Epithelial cell of proximal tubule (primary cell): Measurements from ENCODE around the gene DOCK10. TPM values are rescaled to one million over a fixed set of nuclear protein-coding genes. Genes with fewer than 3 reads are reported as not detected.

Experiments
- DNase-seq: peaks from one replicate; pipeline ENCODE4 v3.0.0-alpha.2; 2011; ENCODE audit warnings: low read depth
- H3K4me3 ChIP-seq: 2 replicates; pipeline ENCODE4 v1.5.1; 2011; ENCODE audit warnings: low read depth, mild to moderate bottlenecking, low read length
- total RNA-seq: library from RNA; depleted of rRNA; stranded (reverse); fragments of >200 nt; gene quantifications from 2 replicates; pipeline ENCODE4 v1.2.3, GENCODE V29; 2015
- TF ChIP-seq, protein P1 (sequence below): conservative IDR thresholded peaks from 2 replicates; pipeline ENCODE4 v1.5.1; 2012; ENCODE audit warnings: low read depth, mild to moderate bottlenecking, low read length

Gene DOCK10
- total RNA-seq, 1 donor from 2014 or later = 2.1 TPM

DNA sequence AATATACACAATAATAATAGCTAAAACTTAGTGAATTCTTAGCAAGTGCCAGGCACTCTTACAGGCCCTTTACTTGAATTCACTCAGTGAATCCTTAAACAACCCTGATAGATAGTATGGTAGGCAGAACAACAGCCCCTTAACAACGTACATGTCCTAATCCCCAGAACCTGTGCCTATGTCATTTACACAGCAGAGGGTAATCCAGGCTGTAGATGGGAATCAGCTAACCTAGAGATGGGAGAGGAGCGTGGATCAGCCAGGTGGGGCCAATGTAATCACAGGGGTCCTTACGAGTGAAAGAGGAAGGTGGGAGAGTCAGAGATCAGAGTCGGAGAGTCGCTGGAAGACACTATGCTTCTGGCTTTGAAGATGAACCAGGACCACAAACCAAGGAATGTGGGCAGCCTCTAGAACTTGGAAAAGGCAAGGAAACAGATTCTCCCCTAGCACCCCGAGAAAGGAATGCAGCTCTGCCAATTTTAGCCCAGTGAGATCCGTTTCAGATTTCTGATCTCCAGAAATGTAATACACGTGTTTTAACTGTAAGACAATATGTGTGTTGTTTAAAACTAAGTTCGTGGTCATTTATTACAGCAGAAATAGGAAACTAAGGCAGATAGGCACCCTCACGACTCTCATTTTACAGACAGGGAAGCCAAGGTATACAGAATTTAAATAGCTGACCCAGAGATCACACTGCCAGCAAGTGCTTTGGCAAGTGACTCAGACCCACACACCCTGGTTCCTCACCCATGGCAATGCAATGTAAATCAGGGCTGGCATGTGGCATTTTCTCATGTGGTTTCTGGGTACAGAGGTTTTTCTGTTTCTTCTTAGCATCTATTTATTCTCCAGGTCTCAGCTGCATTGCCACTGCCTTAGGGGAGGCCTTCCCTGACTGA lies 68.9 kb downstream of the DOCK10 start:
- TF ChIP-seq, protein P1, sequence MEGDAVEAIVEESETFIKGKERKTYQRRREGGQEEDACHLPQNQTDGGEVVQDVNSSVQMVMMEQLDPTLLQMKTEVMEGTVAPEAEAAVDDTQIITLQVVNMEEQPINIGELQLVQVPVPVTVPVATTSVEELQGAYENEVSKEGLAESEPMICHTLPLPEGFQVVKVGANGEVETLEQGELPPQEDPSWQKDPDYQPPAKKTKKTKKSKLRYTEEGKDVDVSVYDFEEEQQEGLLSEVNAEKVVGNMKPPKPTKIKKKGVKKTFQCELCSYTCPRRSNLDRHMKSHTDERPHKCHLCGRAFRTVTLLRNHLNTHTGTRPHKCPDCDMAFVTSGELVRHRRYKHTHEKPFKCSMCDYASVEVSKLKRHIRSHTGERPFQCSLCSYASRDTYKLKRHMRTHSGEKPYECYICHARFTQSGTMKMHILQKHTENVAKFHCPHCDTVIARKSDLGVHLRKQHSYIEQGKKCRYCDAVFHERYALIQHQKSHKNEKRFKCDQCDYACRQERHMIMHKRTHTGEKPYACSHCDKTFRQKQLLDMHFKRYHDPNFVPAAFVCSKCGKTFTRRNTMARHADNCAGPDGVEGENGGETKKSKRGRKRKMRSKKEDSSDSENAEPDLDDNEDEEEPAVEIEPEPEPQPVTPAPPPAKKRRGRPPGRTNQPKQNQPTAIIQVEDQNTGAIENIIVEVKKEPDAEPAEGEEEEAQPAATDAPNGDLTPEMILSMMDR = no peak
- peak; percentile 54 for DNase-seq
- H3K4me3 ChIP-seq = no peak overlapping the region

DNA sequence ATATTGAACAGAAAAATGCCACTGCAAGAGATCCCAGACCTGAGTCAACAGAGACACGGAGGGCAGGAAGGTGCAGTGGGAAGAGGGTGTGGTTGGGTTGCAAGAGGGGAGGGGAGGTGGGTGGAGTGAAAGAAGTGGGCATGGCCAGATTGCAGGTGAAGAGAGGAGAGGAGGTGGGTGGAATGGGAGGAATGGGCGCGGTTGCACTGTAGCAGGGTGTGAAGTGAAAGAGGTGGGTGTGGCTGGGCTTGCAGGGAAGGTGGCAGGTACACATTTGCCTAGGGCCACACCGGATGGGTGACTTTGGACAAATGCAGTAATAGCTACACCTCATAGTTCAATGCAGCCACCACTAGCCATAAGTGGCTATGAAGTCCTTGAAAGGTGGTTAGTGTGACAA lies 71.1 kb downstream of the DOCK10 start:
- no peak overlapping the region for H3K4me3 ChIP-seq
- DNase-seq = no peak
- TF ChIP-seq, protein P1 = no peak

DNA sequence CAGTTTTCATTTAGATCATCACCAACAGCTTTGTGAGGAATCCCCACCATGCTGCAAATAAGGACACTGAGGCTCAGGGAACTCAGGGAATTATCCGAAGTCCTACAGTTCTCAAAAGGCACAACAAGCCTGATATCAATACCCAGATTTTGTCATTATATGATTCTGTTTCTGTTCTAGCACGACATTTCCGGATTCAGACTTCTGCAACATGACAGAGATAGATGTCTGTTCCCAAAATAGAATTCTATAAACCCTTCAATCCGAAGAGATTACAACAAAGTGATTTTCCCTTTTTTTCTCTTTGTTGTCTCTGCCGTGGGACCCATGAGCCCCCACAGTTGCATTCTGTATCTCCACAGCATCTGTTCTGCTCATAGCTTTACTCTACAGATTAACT lies 72.0 kb downstream of the DOCK10 start:
- no peak overlapping the region for H3K4me3 ChIP-seq
- TF ChIP-seq, protein P1 = no peak

DNA sequence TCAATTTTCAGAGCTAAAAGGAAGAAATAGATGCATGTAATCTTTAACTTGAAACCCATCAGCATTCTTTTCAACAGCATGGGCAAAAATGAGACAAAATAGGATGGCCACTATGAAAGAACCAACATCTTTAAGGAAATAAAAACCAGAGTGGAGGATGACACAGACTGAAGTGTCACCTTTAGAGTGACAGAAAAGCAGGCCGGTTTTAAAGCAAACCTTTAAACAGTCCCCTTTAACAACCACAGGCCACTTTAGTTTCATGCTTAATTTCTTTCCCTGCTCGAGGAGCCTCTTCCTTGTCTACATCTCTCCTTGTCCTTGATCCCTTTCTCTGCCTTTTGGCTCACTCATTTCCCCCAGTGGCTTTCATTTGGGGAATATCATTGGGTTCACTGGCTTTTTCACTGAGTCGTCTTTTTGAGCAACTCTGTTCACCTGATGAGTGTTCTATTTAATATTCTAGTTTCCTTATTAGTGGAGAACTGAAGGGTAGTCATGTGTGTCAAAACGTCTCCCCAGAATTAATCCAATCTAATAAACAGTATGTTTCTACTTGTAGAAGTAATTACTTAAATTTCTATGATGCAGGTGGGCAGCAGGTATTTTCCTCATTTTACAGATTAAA lies 72.5 kb downstream of the DOCK10 start:
- no peak for DNase-seq
- no peak overlapping the region for H3K4me3 ChIP-seq
- TF ChIP-seq, protein P1 = no peak

More for the DNA sequence above, 72.0 kb downstream of the DOCK10 start:
- DNase-seq = no peak

DNA sequence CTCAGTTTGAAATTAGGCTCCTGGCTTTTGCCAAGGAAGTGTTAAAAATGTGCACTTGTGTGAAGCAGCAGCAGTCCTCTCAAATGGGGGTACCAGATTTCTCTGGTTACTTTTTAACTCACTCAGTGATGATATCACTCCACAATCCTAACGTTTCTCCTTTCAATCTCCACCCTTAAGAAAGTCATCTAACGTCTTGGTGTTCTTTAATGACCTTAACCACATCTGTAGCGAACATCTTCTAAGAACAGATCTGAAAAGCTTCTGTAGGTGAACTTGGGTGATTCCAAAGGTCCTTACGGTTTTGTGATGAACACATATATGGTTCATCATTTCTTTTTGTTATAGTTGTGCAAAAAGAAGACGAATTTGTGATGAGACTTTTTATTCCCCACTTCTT lies 73.2 kb downstream of the DOCK10 start:
- TF ChIP-seq, protein P1 = no peak
- H3K4me3 ChIP-seq = no peak overlapping the region
- DNase-seq = no peak

DNA sequence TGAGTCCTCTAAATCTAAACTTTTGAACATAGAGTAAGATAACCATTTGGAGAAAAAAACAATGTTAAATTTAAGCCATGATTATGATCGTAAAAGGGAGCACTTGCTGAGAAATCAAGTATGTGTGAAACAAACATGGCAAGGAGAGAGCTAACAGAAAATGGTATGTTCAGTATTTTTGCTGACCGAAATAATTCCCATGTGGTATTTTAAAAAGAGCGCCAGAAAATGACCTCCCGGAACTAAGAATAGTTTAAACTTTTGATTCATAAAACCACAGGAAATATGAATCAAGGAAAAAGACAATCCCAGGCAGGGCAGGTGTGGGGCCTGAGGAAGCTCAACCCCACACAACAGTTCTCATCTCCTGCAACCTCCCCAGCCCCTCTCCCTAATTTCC lies 74.2 kb downstream of the DOCK10 start:
- H3K4me3 ChIP-seq = no peak overlapping the region
- TF ChIP-seq, protein P1 = no peak
- no peak for DNase-seq
